Motor neuron (in vitro differentiated cells): ENCODE measurements around the gene SDCBP2. TPM values are rescaled to one million over a fixed set of nuclear protein-coding genes. Genes with fewer than 3 reads are reported as not detected.

Experiments
- ATAC-seq, 8 experiments: fragments of 200-7000 bp; cut with Tn5 transposase; replicated peaks in 6 of 8; 2 replicates each; pipeline ENCODE4 v1.8.0; 2021; ENCODE audit warnings: mild to moderate bottlenecking in 8 of 8, moderate library complexity in 8 of 8
- H3K27ac ChIP-seq, 2 donors: fragments of 250-450 bp; sonication (Bioruptor Pico); 2 replicates each; pipeline ENCODE4 v1.9.0; 2021; ENCODE audit warnings: antibody characterized with exemption in 2 of 2, mild to moderate bottlenecking in 2 of 2, moderate library complexity in 1 of 2
- H3K4me1 ChIP-seq, 2 donors: fragments of 250-450 bp; sonication (Bioruptor Pico); replicated peaks in 1 of 2; 2 replicates each; pipeline ENCODE4 v1.6.1; 2021; ENCODE audit warnings: antibody characterized with exemption in 2 of 2, mild to moderate bottlenecking in 2 of 2, moderate library complexity in 1 of 2
- H3K4me3 ChIP-seq, 5 donors: fragments of 250-450 bp; sonication (Bioruptor Pico); 2 replicates each; pipeline ENCODE4 v1.9.0; 2021; ENCODE audit warnings: antibody characterized with exemption in 5 of 5, mild to moderate bottlenecking in 5 of 5, moderate library complexity in 4 of 5
- WGBS, 10 experiments: fragments of 450-650 bp; shearing (Covaris generic); methylation state at CpG; one replicate each; pipeline ENCODE4 v1.0.0; 2022; 5-methylcytosine and 5-hydroxymethylcytosine counted together
- in situ Hi-C, 9 experiments: fragments of 400-800 bp; cut with MboI; loops; one replicate each; pipeline ENCODE4 v1.15.0; 2021; ENCODE audit warnings: low sequenced_read_pairs in 9 of 9, low pct_unique_long_range_greater_than_20kb in 2 of 9; ENCODE audit not compliant: unreplicated experiment in 9 of 9
- total RNA-seq, 8 experiments: library from RNA; unstranded; fragments of 300-600 nt; gene quantifications; 2 replicates each; pipeline versions ENCODE4 v1.2.3 to v1.2.4, GENCODE V29; 2022

The SDCBP2 gene
- total RNA-seq, 8 experiments from 2014 or later, result 1.4 to 16.3 (median 2.8) TPM

- peak in 1 of 8 experiments; percentile 27 for ATAC-seq
- Histone ChIP-seq H3K27ac (no peak overlapping the region), H3K4me1 (no peaks in the 10 kb centered on the region), H3K4me3 (no peak overlapping the region)
- 73 to 100% (median 100%) methylated on average over 1 to 4 of the region's 20 CpGs; no CpG with 5 or more reads in 5 of the 10 experiments for WGBS, 10 experiments
- in situ Hi-C loops, result no loop called here
Observed at GRCh38 chr20:1295276-1295930, 33.5 kb downstream of the SDCBP2 start.

- Histone ChIP-seq H3K4me3 (no peak overlapping the region), H3K27ac (no peak overlapping the region), H3K4me1 (no peaks in the 10 kb centered on the region)
- in situ Hi-C loops, result no loop called here
- 93 to 100% (median 100%) methylated on average over 1 to 3 of the region's 8 CpGs; no CpG with 5 or more reads in 7 of the 10 experiments for WGBS, 10 experiments
- ATAC-seq, result no peak
Observed at GRCh38 chr20:1294497-1294896, 34.4 kb downstream of the SDCBP2 start.

- in situ Hi-C loops, result no loop called here
- WGBS, 10 experiments, result 40 to 92% (median 79%) methylated on average over 1 to 4 of the region's 6 CpGs; no CpG with 5 or more reads in 5 of the 10 experiments
- Histone ChIP-seq H3K27ac (no peak overlapping the region), H3K4me3 (no peak overlapping the region), H3K4me1 (no peaks in the 10 kb centered on the region)
- no peak for ATAC-seq
Observed at GRCh38 chr20:1293641-1294379, 35.1 kb downstream of the SDCBP2 start.

GRCh38 chr20:1292620-1293019, 36.3 kb downstream of the SDCBP2 start:
- in situ Hi-C loops, result no loop called here
- H3K4me3 ChIP-seq, result no peak overlapping the region
- no peak for ATAC-seq
- no peaks in the 10 kb centered on the region for H3K4me1 ChIP-seq
- WGBS, 10 experiments, result 20 to 100% (median 44%) methylated on average over 1 of the region's 1 CpG; no CpG with 5 or more reads in 7 of the 10 experiments
- H3K27ac ChIP-seq, result no peak overlapping the region

- Histone ChIP-seq H3K4me3 (no peak overlapping the region), H3K27ac (no peak overlapping the region), H3K4me1 (no peaks in the 10 kb centered on the region)
- in situ Hi-C loops, result no loop called here
- WGBS, 10 experiments, result 0 to 92% (median 54%) methylated on average over 1 to 4 of the region's 5 CpGs; no CpG with 5 or more reads in 3 of the 10 experiments
- peak in 3 of 8 experiments; percentile 87 to 98 (median 95) for ATAC-seq
Observed at GRCh38 chr20:1291191-1291741, 37.7 kb downstream of the SDCBP2 start.

- Histone ChIP-seq H3K27ac (no peak overlapping the region), H3K4me1 (peaks cover 14 to 17% of the 10 kb centered on the region in 2 donors), H3K4me3 (no peak overlapping the region)
- 56 to 95% (median 84%) methylated on average over 1 to 10 of the region's 11 CpGs; no CpG with 5 or more reads in 1 of the 10 experiments for WGBS, 10 experiments
- in situ Hi-C loops, result no loop called here
- no peak for ATAC-seq
Observed at GRCh38 chr20:1287787-1288569, 41.0 kb downstream of the SDCBP2 start.

- in situ Hi-C loops, result no loop called here
- 60 to 89% (median 77%) methylated on average over 1 of the region's 1 CpG; no CpG with 5 or more reads in 3 of the 10 experiments for WGBS, 10 experiments
- Histone ChIP-seq H3K27ac (no peak overlapping the region), H3K4me1 (peaks cover 14 to 17% of the 10 kb centered on the region in 2 donors), H3K4me3 (no peak overlapping the region)
- ATAC-seq, result no peak
Observed at GRCh38 chr20:1287306-1287705, 41.6 kb downstream of the SDCBP2 start.

GRCh38 chr20:1286267-1287024, 42.5 kb downstream of the SDCBP2 start:
- in situ Hi-C loops, result no loop called here
- peak in 1 of 8 experiments; percentile 13 for ATAC-seq
- H3K4me1 ChIP-seq, result peaks cover 14 to 17% of the 10 kb centered on the region in 2 donors
- 0 to 85% (median 68%) methylated on average over 1 to 8 of the region's 9 CpGs; no CpG with 5 or more reads in 1 of the 10 experiments for WGBS, 10 experiments
- no peak overlapping the region for H3K27ac ChIP-seq
- H3K4me3 ChIP-seq, result no peak overlapping the region

- ATAC-seq, result peak; percentile 22 to 87 (median 73)
- 40 to 93% (median 72%) methylated on average over 1 to 8 of the region's 9 CpGs; no CpG with 5 or more reads in 1 of the 10 experiments for WGBS, 10 experiments
- Histone ChIP-seq H3K27ac (no peak overlapping the region), H3K4me3 (no peak overlapping the region), H3K4me1 (peaks cover 14 to 17% of the 10 kb centered on the region in 2 donors)
- in situ Hi-C loops, result no loop called here
Observed at GRCh38 chr20:1283522-1284510, 45.1 kb downstream of the SDCBP2 start.

- H3K4me3 ChIP-seq, result no peak overlapping the region
- peaks cover 14 to 17% of the 10 kb centered on the region in 2 donors for H3K4me1 ChIP-seq
- no peak for ATAC-seq
- in situ Hi-C loops, result no loop called here
- 10 to 83% (median 50%) methylated on average over 1 to 2 of the region's 3 CpGs; no CpG with 5 or more reads in 5 of the 10 experiments for WGBS, 10 experiments
- H3K27ac ChIP-seq, result no peak overlapping the region
Observed at GRCh38 chr20:1282966-1283365, 46.0 kb downstream of the SDCBP2 start.

- WGBS, 10 experiments, result 36 to 100% (median 83%) methylated on average over 1 to 7 of the region's 7 CpGs
- Histone ChIP-seq H3K27ac (no peak overlapping the region), H3K4me1 (peaks cover 14 to 17% of the 10 kb centered on the region in 2 donors), H3K4me3 (no peak overlapping the region)
- in situ Hi-C loops, result no loop called here
- peak in 2 of 8 experiments; percentile 31 to 73 for ATAC-seq
Observed at GRCh38 chr20:1281279-1282057, 47.5 kb downstream of the SDCBP2 start.
